HG03175 (cell line): ENCODE results near the gene HDGFL3.

Experiments used
- ATAC-seq: cut with Tn5 transposase; IDR thresholded peaks from one replicate; pipeline ENCODE4 v1.9.1; 2021; ENCODE audit warnings: mild to moderate bottlenecking, moderate library complexity; ENCODE audit not compliant: unreplicated experiment

HDGFL3 gene

GRCh38 chr15:83129791-83130190 is 77.8 kb downstream of the HDGFL3 start:
- no peak for ATAC-seq

- no peak for ATAC-seq
Measured at GRCh38 chr15:83127547-83128150, 80.0 kb downstream of the HDGFL3 start.

- ATAC-seq: no peak
Measured at GRCh38 chr15:83123529-83123928, 84.1 kb downstream of the HDGFL3 start.

GRCh38 chr15:83119968-83120581 is 87.5 kb downstream of the HDGFL3 start:
- ATAC-seq: no peak

- ATAC-seq: no peak
Measured at GRCh38 chr15:83118968-83119367, 88.7 kb downstream of the HDGFL3 start.

- no peak for ATAC-seq
Measured at GRCh38 chr15:83118291-83118827, 89.3 kb downstream of the HDGFL3 start.

GRCh38 chr15:83115831-83116565 is 91.6 kb downstream of the HDGFL3 start:
- peak; percentile 67 for ATAC-seq

GRCh38 chr15:83115410-83115809 is 92.2 kb downstream of the HDGFL3 start:
- ATAC-seq: no peak

GRCh38 chr15:83114856-83115255 is 92.8 kb downstream of the HDGFL3 start:
- no peak for ATAC-seq

GRCh38 chr15:83113881-83114674 is 93.5 kb downstream of the HDGFL3 start:
- ATAC-seq: no peak

- no peak for ATAC-seq
Measured at GRCh38 chr15:83112956-83113299, 94.7 kb downstream of the HDGFL3 start.

GRCh38 chr15:83112233-83112955 is 95.2 kb downstream of the HDGFL3 start:
- ATAC-seq: no peak

GRCh38 chr15:83111149-83111548 is 96.5 kb downstream of the HDGFL3 start:
- ATAC-seq: no peak

- ATAC-seq: no peak
Measured at GRCh38 chr15:83110381-83110780, 97.2 kb downstream of the HDGFL3 start.

- ATAC-seq: no peak
Measured at GRCh38 chr15:83109532-83109931, 98.1 kb downstream of the HDGFL3 start.

- peak; percentile 72 for ATAC-seq
Measured at GRCh38 chr15:83108266-83109219, 99.1 kb downstream of the HDGFL3 start.

- ATAC-seq: peak; percentile 3
Measured at GRCh38 chr15:83107841-83108181, 99.8 kb downstream of the HDGFL3 start.

GRCh38 chr15:83106994-83107840 is 100.4 kb downstream of the HDGFL3 start, which contains the start of gene TM6SF1:
TSS of gene TM6SF1 (plus strand) at chr15:83107645. CDS start at chr15:83107681, 36 bp downstream.
- ATAC-seq: peak; percentile 34
